Medulla oblongata (tissue), 1 donor: ENCODE results near the gene ENO1.
A peak's percentile ranks its signal among the peaks of the same experiment; 100 is the strongest.
"Not testable (repeated sequence)": the region's sequence is repeated elsewhere in the genome, so short reads cannot be mapped to it uniquely, and the experiment has no call there.

Source experiments
- DNase-seq: peaks from one replicate; pipeline ENCODE4 v3.0.0-alpha.2; 2015; ENCODE audit errors: extremely low spot score

ENO1 gene

GRCh38 chr1:8896775-8897174, 18.3 kb upstream of the ENO1 start:
- DNase-seq: not testable (repeated sequence)

GRCh38 chr1:8892026-8892425, 13.5 kb upstream of the ENO1 start:
- no peak for DNase-seq

- no peak for DNase-seq
Observed at GRCh38 chr1:8891401-8891800, 12.9 kb upstream of the ENO1 start.

GRCh38 chr1:8889925-8890785, 11.7 kb upstream of the ENO1 start:
- peak; percentile 93 for DNase-seq

- no peak for DNase-seq
Observed at GRCh38 chr1:8889103-8889846, 10.8 kb upstream of the ENO1 start.

- no peak for DNase-seq
Observed at GRCh38 chr1:8886589-8886988, 8.1 kb upstream of the ENO1 start.

GRCh38 chr1:8886031-8886524, 7.6 kb upstream of the ENO1 start:
- DNase-seq: not testable (repeated sequence)

- not testable (repeated sequence) for DNase-seq
Observed at GRCh38 chr1:8884105-8884504, 5.6 kb upstream of the ENO1 start.

GRCh38 chr1:8883491-8883890, 5.0 kb upstream of the ENO1 start:
- DNase-seq: no peak

- peak; percentile 70 for DNase-seq
Observed at GRCh38 chr1:8879922-8880676, 1.6 kb upstream of the ENO1 start.

GRCh38 chr1:8879464-8879921, 1.0 kb upstream of the ENO1 start:
- DNase-seq: no peak

GRCh38 chr1:8878698-8879463, 395 bp upstream of the ENO1 start:
- DNase-seq: peak; percentile 98

- no peak for DNase-seq
Observed at GRCh38 chr1:8876087-8876486, 2.4 kb downstream of the ENO1 start.

- peak; percentile 80 for DNase-seq
Observed at GRCh38 chr1:8875216-8875861, 3.1 kb downstream of the ENO1 start.

GRCh38 chr1:8874230-8875201, 4.0 kb downstream of the ENO1 start:
- DNase-seq: no peak

GRCh38 chr1:8873506-8874229, 4.8 kb downstream of the ENO1 start:
- peak; percentile 70 for DNase-seq

GRCh38 chr1:8873001-8873400, 5.5 kb downstream of the ENO1 start:
- DNase-seq: no peak

- no peak for DNase-seq
Observed at GRCh38 chr1:8871965-8872399, 6.5 kb downstream of the ENO1 start.

- DNase-seq: no peak
Observed at GRCh38 chr1:8871539-8871935, 6.9 kb downstream of the ENO1 start.
